PC-3 (cell line): ENCODE results near the gene MYO5B. TPM values are rescaled to one million over a fixed set of nuclear protein-coding genes. Genes with fewer than 3 reads are reported as not detected.

ENCODE experiments used
- ATAC-seq: fragments of 200-7000 bp; cut with Tn5 transposase; 2 replicates; pipeline ENCODE4 v1.9.1; 2020; ENCODE audit warnings: mild to moderate bottlenecking, moderate library complexity
- BruUV-seq: library from RNA; stranded (reverse); fragments of 400-500 nt; replicated peaks from 2 replicates; lab custom pipeline; 2021; lab: Mats Ljungman, UMichigan
- CTCF ChIA-PET: fragments of 300-600 bp; sonication (Branson Sonifier 250); formaldehyde crosslinking; loops from one replicate; lab custom pipeline; 2022; ENCODE audit warnings: antibody characterized with exemption; lab: Charles Lee
- POLR2A ChIA-PET: fragments of 300-600 bp; sonication (Branson Sonifier 250); formaldehyde crosslinking; loops from one replicate; lab custom pipeline; 2022; ENCODE audit warnings: antibody characterized with exemption; ENCODE audit not compliant: unreplicated experiment; lab: Charles Lee
- DNase-seq: peaks from one replicate; pipeline ENCODE4 v3.0.0-alpha.2; 2015
- H2AFZ ChIP-seq: fragments of 300-600 bp; sonication (generic); 2 replicates; pipeline ENCODE4 v1.6.0; 2016; ENCODE audit warnings: antibody characterized with exemption, low read length
- H3F3A ChIP-seq: fragments of 300-600 bp; sonication (generic); one replicate; pipeline ENCODE4 v1.6.0; 2017; ENCODE audit warnings: antibody characterized with exemption, low read length, control low read depth, mild to moderate bottlenecking; ENCODE audit not compliant: unreplicated experiment
- H3K27ac ChIP-seq: fragments of 300-600 bp; sonication (generic); 2 replicates; pipeline ENCODE4 v1.5.1; 2016; ENCODE audit warnings: mild to moderate bottlenecking, low read length
- H3K27me3 ChIP-seq: fragments of 300-600 bp; sonication (generic); 2 replicates; pipeline ENCODE4 v1.6.1; 2016; ENCODE audit warnings: low read length, mixed read lengths
- H3K36me3 ChIP-seq: fragments of 300-600 bp; sonication (generic); 2 replicates; pipeline ENCODE4 v1.6.1; 2016; ENCODE audit warnings: low read depth, mixed run types, low read length, mixed read lengths
- H3K4me1 ChIP-seq: fragments of 300-600 bp; sonication (generic); 2 replicates; pipeline ENCODE4 v1.5.1; 2016; ENCODE audit warnings: low read length; ENCODE audit not compliant: insufficient read depth
- H3K4me2 ChIP-seq: fragments of 300-600 bp; sonication (generic); 2 replicates; pipeline ENCODE4 v1.6.0; 2016; ENCODE audit warnings: low read length
- H3K4me3 ChIP-seq: fragments of 300-600 bp; sonication (generic); 2 replicates; pipeline ENCODE4 v1.5.1; 2016; ENCODE audit warnings: mild to moderate bottlenecking, low read length, mixed read lengths
- H3K79me2 ChIP-seq: fragments of 300-600 bp; sonication (generic); 2 replicates; pipeline ENCODE4 v1.6.1; 2017; ENCODE audit warnings: low read length, mixed read lengths
- H3K9ac ChIP-seq: fragments of 300-600 bp; sonication (generic); 2 replicates; pipeline ENCODE4 v1.6.0; 2016; ENCODE audit warnings: mild to moderate bottlenecking, low read length
- H3K9me2 ChIP-seq: fragments of 300-600 bp; sonication (generic); replicated peaks from 2 replicates; pipeline ENCODE4 v1.6.1; 2016; ENCODE audit warnings: mixed run types, low read length, mixed read lengths
- H3K9me3 ChIP-seq: fragments of 300-600 bp; sonication (generic); 2 replicates; pipeline ENCODE4 v1.6.1; 2016; ENCODE audit warnings: low read length, mixed read lengths
- H4K20me1 ChIP-seq: fragments of 300-600 bp; sonication (generic); 2 replicates; pipeline ENCODE4 v1.6.1; 2016; ENCODE audit warnings: low read length, mixed read lengths
- CTCF ChIP-seq: fragments of 300-600 bp; sonication (generic); conservative IDR thresholded peaks from 2 replicates; pipeline ENCODE4 v1.5.1; 2017; ENCODE audit warnings: antibody characterized with exemption, low read depth, mild to moderate bottlenecking, low read length
- EZH2 ChIP-seq: fragments of 300-600 bp; sonication (generic); IDR thresholded peaks from one replicate; pipeline ENCODE4 v1.6.1; 2017; ENCODE audit warnings: antibody characterized with exemption, mild to moderate bottlenecking, low read length; ENCODE audit not compliant: unreplicated experiment
- EZH2phosphoT487 ChIP-seq: fragments of 300-600 bp; sonication (generic); IDR thresholded peaks from 2 replicates; pipeline ENCODE4 v1.6.1; 2018; ENCODE audit warnings: mild to moderate bottlenecking, antibody characterized with exemption, low read length, borderline replicate concordance
- intact Hi-C: fragments of 100-400 bp; cut with micrococcal nuclease; formaldehyde crosslinking; loops from 2 replicates; pipeline ENCODE4 v1.9.0; 2023
- total RNA-seq: library from RNA; depleted of rRNA; stranded (reverse); fragments of >200 nt; gene quantifications from 2 replicates; pipeline ENCODE4 v1.2.3, GENCODE V29; 2014

The MYO5B gene
- total RNA-seq, 1 experiment from 2014 or later, result 10.7 TPM

- Histone ChIP-seq H3K79me2 (no peaks in the 10 kb centered on the region), H4K20me1 (no peaks in the 10 kb centered on the region), H3F3A (no peaks in the 10 kb centered on the region), H3K4me2 (no peak overlapping the region), H3K4me1 (peaks cover 17% of the 10 kb centered on the region), H3K9me3 (no peaks in the 10 kb centered on the region), H3K9ac (no peak overlapping the region), H3K27ac (no peak overlapping the region), H2AFZ (no peak overlapping the region), H3K4me3 (no peak overlapping the region), H3K9me2 (no peaks in the 10 kb centered on the region), H3K36me3 (no peaks in the 10 kb centered on the region), H3K27me3 (no peaks in the 10 kb centered on the region)
- POLR2A ChIA-PET, result no interaction called here
- CTCF ChIA-PET, result no interaction called here
- DNase-seq (no peak), ATAC-seq (no peak)
- intact Hi-C loops, result no loop called here
- TF ChIP-seq EZH2 (no peak), EZH2phosphoT487 (no peak), CTCF (no peak)
- BruUV-seq, result no TSS peak
Measured at GRCh38 chr18:49845629-49846360, 349.2 kb downstream of the MYO5B start.

- Histone ChIP-seq H4K20me1 (no peaks in the 10 kb centered on the region), H3K9me3 (no peaks in the 10 kb centered on the region), H3K27me3 (no peaks in the 10 kb centered on the region), H3K4me2 (no peak overlapping the region), H3K4me1 (peaks cover 13% of the 10 kb centered on the region), H3K27ac (no peak overlapping the region), H3K9ac (no peak overlapping the region), H2AFZ (no peak overlapping the region), H3F3A (no peaks in the 10 kb centered on the region), H3K9me2 (no peaks in the 10 kb centered on the region), H3K4me3 (no peak overlapping the region), H3K36me3 (no peaks in the 10 kb centered on the region), H3K79me2 (no peaks in the 10 kb centered on the region)
- TF ChIP-seq EZH2phosphoT487 (no peak), CTCF (no peak), EZH2 (no peak)
- intact Hi-C loops, result no loop called here
- ATAC-seq (no peak), DNase-seq (no peak)
- ChIA-PET CTCF (no interaction called here), POLR2A (interaction anchor here (0.8 kb wide), 1 partner anchor 31 kb away, joined by 6 read pairs; no protein-coding TSS in a partner anchor)
- BruUV-seq, result no TSS peak
Measured at GRCh38 chr18:49844903-49845302, 350.0 kb downstream of the MYO5B start.
